ENCODE results near the gene PTPRK.

DNA sequence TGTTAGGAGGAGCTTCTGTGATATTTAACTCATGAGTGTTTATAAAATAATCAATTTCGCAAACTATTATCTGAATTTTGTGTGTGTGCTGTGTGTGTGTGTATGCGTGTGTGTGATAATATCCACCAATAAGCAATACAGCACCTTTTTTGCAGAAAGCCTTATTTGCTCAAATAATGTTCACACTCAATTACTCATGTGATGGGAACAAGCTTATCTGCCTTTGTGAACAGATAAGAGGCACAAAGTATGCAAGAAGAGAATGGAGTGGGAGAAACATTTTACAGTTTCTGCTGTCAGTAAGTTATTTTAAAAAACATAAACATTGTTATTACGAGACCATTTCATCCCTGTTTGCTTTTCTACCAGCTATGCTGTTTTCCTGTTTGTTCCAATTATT, 36.7 kb upstream of the PTPRK start:
- TF ChIP-seq, protein P1, sequence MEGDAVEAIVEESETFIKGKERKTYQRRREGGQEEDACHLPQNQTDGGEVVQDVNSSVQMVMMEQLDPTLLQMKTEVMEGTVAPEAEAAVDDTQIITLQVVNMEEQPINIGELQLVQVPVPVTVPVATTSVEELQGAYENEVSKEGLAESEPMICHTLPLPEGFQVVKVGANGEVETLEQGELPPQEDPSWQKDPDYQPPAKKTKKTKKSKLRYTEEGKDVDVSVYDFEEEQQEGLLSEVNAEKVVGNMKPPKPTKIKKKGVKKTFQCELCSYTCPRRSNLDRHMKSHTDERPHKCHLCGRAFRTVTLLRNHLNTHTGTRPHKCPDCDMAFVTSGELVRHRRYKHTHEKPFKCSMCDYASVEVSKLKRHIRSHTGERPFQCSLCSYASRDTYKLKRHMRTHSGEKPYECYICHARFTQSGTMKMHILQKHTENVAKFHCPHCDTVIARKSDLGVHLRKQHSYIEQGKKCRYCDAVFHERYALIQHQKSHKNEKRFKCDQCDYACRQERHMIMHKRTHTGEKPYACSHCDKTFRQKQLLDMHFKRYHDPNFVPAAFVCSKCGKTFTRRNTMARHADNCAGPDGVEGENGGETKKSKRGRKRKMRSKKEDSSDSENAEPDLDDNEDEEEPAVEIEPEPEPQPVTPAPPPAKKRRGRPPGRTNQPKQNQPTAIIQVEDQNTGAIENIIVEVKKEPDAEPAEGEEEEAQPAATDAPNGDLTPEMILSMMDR (IDR thresholded peaks at IDR 0.05) = no peak
- TF ChIP-seq POLR2A (IDR thresholded peaks at IDR 0.05) = no peak

Data from thyroid gland (tissue), 4 donors.